HepG2 (cell line): Measurements from ENCODE around the gene ADARB2.

ENCODE experiments used
- CHD2 ChIP-seq: IDR thresholded peaks from 2 replicates; pipeline ENCODE4 v1.6.1; 2011; ENCODE audit warnings: low read depth, low read length, improper control_type of control experiment
- MAFK ChIP-seq, 2 experiments: IDR thresholded peaks in 1 of 2; conservative IDR thresholded peaks in 1 of 2; 2 replicates each; pipeline ENCODE4 v1.6.1; 2011; ENCODE audit warnings: improper control_type of control experiment in 2 of 2, low read length in 2 of 2
- TF ChIP-seq, protein P1 (sequence below): IDR thresholded peaks from 2 replicates; pipeline ENCODE4 v1.4.0; 2020; ENCODE audit warnings: mild to moderate bottlenecking, missing genetic modification reagents
- TF ChIP-seq, protein P2 (sequence below), 2 experiments: IDR thresholded peaks; 2 replicates each; pipeline ENCODE4 v1.6.1; 2011 to 2012; ENCODE audit warnings: low read length in 2 of 2, borderline replicate concordance in 1 of 2, low read depth in 1 of 2, mild to moderate bottlenecking in 1 of 2, moderate library complexity in 1 of 2

DNA sequence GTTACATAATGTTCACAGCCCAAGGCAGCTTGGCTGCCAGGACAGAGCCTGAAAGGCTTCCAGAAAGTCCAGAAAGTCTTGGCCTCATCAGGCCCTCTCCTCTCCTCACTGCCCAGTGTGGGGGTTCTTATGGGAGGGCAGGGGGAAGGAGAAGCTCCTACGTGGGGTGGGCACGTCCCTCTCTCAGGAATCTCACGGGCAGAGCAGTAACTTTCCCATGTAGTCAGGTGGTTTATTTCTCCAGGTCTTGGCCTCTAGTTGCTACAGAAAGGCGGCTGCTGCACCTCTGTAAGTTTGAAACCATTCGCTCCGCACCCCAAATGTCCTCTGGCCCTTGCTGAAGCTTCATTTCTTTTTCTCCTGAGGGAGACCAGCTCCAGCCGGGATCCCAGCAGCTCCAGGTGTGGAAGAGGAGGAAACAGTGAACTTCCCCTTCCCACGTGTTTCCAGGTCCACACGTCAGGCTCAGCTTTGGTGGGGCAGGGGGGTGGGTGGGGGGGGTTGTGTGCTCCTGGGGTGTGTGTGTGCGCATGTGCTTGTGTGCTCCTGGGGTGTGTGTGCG lies 360.9 kb downstream of the ADARB2 start:
- TF ChIP-seq, protein P1, sequence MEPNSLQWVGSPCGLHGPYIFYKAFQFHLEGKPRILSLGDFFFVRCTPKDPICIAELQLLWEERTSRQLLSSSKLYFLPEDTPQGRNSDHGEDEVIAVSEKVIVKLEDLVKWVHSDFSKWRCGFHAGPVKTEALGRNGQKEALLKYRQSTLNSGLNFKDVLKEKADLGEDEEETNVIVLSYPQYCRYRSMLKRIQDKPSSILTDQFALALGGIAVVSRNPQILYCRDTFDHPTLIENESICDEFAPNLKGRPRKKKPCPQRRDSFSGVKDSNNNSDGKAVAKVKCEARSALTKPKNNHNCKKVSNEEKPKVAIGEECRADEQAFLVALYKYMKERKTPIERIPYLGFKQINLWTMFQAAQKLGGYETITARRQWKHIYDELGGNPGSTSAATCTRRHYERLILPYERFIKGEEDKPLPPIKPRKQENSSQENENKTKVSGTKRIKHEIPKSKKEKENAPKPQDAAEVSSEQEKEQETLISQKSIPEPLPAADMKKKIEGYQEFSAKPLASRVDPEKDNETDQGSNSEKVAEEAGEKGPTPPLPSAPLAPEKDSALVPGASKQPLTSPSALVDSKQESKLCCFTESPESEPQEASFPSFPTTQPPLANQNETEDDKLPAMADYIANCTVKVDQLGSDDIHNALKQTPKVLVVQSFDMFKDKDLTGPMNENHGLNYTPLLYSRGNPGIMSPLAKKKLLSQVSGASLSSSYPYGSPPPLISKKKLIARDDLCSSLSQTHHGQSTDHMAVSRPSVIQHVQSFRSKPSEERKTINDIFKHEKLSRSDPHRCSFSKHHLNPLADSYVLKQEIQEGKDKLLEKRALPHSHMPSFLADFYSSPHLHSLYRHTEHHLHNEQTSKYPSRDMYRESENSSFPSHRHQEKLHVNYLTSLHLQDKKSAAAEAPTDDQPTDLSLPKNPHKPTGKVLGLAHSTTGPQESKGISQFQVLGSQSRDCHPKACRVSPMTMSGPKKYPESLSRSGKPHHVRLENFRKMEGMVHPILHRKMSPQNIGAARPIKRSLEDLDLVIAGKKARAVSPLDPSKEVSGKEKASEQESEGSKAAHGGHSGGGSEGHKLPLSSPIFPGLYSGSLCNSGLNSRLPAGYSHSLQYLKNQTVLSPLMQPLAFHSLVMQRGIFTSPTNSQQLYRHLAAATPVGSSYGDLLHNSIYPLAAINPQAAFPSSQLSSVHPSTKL: no peak
- TF ChIP-seq MAFK (conservative IDR thresholded peaks at IDR 0.05 in 1 of 2, IDR thresholded peaks at IDR 0.05 in 1 of 2; ENCODE audit: low read length in 2 of 2) (no peak), CHD2 (no peak)
- TF ChIP-seq, protein P2, sequence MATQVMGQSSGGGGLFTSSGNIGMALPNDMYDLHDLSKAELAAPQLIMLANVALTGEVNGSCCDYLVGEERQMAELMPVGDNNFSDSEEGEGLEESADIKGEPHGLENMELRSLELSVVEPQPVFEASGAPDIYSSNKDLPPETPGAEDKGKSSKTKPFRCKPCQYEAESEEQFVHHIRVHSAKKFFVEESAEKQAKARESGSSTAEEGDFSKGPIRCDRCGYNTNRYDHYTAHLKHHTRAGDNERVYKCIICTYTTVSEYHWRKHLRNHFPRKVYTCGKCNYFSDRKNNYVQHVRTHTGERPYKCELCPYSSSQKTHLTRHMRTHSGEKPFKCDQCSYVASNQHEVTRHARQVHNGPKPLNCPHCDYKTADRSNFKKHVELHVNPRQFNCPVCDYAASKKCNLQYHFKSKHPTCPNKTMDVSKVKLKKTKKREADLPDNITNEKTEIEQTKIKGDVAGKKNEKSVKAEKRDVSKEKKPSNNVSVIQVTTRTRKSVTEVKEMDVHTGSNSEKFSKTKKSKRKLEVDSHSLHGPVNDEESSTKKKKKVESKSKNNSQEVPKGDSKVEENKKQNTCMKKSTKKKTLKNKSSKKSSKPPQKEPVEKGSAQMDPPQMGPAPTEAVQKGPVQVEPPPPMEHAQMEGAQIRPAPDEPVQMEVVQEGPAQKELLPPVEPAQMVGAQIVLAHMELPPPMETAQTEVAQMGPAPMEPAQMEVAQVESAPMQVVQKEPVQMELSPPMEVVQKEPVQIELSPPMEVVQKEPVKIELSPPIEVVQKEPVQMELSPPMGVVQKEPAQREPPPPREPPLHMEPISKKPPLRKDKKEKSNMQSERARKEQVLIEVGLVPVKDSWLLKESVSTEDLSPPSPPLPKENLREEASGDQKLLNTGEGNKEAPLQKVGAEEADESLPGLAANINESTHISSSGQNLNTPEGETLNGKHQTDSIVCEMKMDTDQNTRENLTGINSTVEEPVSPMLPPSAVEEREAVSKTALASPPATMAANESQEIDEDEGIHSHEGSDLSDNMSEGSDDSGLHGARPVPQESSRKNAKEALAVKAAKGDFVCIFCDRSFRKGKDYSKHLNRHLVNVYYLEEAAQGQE (IDR thresholded peaks at IDR 0.05; ENCODE audit: borderline replicate concordance in 1 of 2, low read depth in 1 of 2, low read length in 2 of 2): no peak
